ENCODE data around the gene KRTAP10-2. TPM values are rescaled to one million over a fixed set of nuclear protein-coding genes. Genes with fewer than 3 reads are reported as not detected.
"Not testable (repeated sequence)": the region's sequence is repeated elsewhere in the genome, so short reads cannot be mapped to it uniquely, and the experiment has no call there.

Gene KRTAP10-2
- polyA plus RNA-seq (ENCODE audit: insufficient read length), result not detected

- no peak for DNase-seq (ENCODE audit: low read depth)
Observed at GRCh38 chr21:44551340-44551961, at the start of gene KRTAP10-2. TSS of gene KRTAP10-2 (minus strand) at chr21:44551505. CDS start at chr21:44551458, 47 bp downstream.

GRCh38 chr21:44601091-44601490, 49.8 kb upstream of the KRTAP10-2 start:
- not testable (repeated sequence) for DNase-seq (ENCODE audit: low read depth)

GRCh38 chr21:44600118-44600978, 49.0 kb upstream of the KRTAP10-2 start, which contains the start of gene KRTAP10-7:
TSS of gene KRTAP10-7 (plus strand) at chr21:44600597. CDS start at chr21:44600622, 25 bp downstream.
- DNase-seq (ENCODE audit: low read depth), result not testable (repeated sequence)

- DNase-seq (ENCODE audit: low read depth), result no peak
Observed at GRCh38 chr21:44599264-44600029, 48.1 kb upstream of the KRTAP10-2 start.

GRCh38 chr21:44598061-44598460, 46.8 kb upstream of the KRTAP10-2 start:
- no peak for DNase-seq (ENCODE audit: low read depth)

GRCh38 chr21:44596068-44596725, 44.9 kb upstream of the KRTAP10-2 start:
- DNase-seq (ENCODE audit: low read depth), result no peak

- DNase-seq (ENCODE audit: low read depth), result no peak
Observed at GRCh38 chr21:44595524-44595923, 44.2 kb upstream of the KRTAP10-2 start.

GRCh38 chr21:44594406-44594916, 43.2 kb upstream of the KRTAP10-2 start:
- no peak for DNase-seq (ENCODE audit: low read depth)

GRCh38 chr21:44593598-44594405, 42.5 kb upstream of the KRTAP10-2 start:
- no peak for DNase-seq (ENCODE audit: low read depth)

GRCh38 chr21:44592446-44593311, 41.4 kb upstream of the KRTAP10-2 start, which contains the start of gene KRTAP10-6:
TSS of gene KRTAP10-6 (minus strand) at chr21:44592505. CDS start at chr21:44592484, 21 bp downstream.
- no peak for DNase-seq (ENCODE audit: low read depth)

GRCh38 chr21:44591801-44592130, 40.5 kb upstream of the KRTAP10-2 start:
- DNase-seq (ENCODE audit: low read depth), result not testable (repeated sequence)

- DNase-seq (ENCODE audit: low read depth), result not testable (repeated sequence)
Observed at GRCh38 chr21:44590897-44591800, 39.8 kb upstream of the KRTAP10-2 start.

GRCh38 chr21:44590311-44590721, 39.0 kb upstream of the KRTAP10-2 start:
- DNase-seq (ENCODE audit: low read depth), result no peak

GRCh38 chr21:44589586-44590305, 38.4 kb upstream of the KRTAP10-2 start:
- no peak for DNase-seq (ENCODE audit: low read depth)

GRCh38 chr21:44589094-44589493, 37.8 kb upstream of the KRTAP10-2 start:
- no peak for DNase-seq (ENCODE audit: low read depth)

- no peak for DNase-seq (ENCODE audit: low read depth)
Observed at GRCh38 chr21:44585892-44586291, 34.6 kb upstream of the KRTAP10-2 start.

GRCh38 chr21:44583800-44584147, 32.5 kb upstream of the KRTAP10-2 start:
- DNase-seq (ENCODE audit: low read depth), result no peak
